ENCODE data around the gene STMN3.

STMN3 gene

DNA sequence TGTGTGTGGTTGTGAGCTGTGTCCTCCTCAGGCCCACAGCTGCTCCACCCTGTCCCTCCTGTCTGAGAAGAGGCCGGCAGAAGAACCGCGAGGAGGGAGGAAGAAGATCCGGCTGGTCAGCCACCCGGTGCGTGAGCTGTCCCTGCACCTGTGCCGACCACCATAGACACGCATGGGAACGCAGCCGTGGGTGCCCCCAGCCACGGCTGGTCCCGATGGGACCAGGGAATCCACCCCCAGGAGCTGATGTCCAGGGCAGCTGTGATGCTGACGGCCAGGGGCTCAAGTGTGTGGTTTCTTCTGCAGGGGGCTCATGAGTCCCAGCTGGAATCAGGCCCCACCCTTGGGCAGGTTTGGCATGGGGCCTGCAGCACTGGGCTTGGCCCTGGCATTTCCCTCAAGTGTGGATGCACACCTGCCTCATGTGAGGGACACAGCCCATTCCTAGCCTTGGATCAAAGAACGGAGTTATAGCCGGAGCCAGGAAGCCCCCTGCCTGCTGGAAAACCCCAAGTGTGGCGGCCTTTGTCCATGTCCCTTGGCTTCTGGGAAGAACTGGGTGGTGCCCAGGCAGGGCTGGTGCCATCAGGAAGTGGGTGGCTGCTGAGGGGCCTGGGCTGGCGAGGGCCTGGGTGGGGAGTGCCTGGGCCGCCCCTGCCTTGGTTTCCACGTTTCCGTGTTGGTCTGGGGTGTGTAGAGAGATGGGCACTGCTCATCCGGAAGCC lies 38.6 kb upstream of the STMN3 start:
- TF ChIP-seq, protein P1, sequence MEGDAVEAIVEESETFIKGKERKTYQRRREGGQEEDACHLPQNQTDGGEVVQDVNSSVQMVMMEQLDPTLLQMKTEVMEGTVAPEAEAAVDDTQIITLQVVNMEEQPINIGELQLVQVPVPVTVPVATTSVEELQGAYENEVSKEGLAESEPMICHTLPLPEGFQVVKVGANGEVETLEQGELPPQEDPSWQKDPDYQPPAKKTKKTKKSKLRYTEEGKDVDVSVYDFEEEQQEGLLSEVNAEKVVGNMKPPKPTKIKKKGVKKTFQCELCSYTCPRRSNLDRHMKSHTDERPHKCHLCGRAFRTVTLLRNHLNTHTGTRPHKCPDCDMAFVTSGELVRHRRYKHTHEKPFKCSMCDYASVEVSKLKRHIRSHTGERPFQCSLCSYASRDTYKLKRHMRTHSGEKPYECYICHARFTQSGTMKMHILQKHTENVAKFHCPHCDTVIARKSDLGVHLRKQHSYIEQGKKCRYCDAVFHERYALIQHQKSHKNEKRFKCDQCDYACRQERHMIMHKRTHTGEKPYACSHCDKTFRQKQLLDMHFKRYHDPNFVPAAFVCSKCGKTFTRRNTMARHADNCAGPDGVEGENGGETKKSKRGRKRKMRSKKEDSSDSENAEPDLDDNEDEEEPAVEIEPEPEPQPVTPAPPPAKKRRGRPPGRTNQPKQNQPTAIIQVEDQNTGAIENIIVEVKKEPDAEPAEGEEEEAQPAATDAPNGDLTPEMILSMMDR (IDR thresholded peaks at IDR 0.05; ENCODE audit: borderline replicate concordance, control extremely low read depth, extremely low read depth, insufficient read depth, missing control alignments): no peak
- no peak for DNase-seq (ENCODE audit: low spot score)
- in situ Hi-C loops (cut with MboI; ENCODE audit: low sequenced_read_pairs, unreplicated experiment): no loop called here

DNA sequence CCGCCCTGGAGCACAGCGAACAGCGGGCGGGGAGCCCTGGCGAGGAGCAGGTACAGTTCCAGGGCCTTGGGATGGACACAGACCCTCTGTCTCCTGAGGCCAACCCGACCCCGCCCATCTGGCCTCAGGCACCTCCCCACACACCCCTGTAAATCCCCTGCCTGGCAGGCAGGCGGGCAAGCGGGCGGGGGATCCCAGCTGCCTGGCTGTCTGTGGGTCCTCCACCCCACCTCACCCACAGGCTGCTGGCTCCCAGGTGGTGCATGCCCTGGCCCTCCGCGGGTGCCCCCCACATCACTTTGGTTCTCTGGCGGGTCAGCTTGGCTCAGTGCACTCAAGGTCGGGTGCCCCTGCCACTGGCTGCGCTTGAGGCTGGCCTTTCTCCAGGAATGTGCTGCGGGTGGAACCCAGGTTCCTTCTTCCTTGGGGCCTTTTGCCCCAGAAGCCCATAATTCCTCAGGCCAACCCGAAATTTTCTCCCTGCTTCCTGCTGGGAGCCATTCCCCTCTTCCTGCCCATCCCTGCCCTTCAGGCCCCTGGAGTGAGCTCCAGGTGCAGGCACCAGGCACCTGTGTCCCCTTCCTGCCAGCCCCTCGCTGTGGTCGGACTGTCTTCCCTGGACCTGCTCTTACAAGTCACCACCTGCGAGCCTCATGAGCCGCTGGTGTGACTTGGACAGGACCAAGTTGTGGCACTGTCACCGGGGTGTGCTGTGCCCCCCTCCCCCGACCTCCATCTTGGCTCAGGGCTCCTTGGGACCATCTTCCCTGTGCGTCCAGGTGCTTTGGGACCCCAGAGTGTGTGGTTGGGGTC lies 37.9 kb upstream of the STMN3 start:
- in situ Hi-C loops (cut with MboI; ENCODE audit: low sequenced_read_pairs, unreplicated experiment): no loop called here
- TF ChIP-seq, protein P1 (IDR thresholded peaks at IDR 0.05; ENCODE audit: borderline replicate concordance, control extremely low read depth, extremely low read depth, insufficient read depth, missing control alignments): no peak
- no peak for DNase-seq (ENCODE audit: low spot score)

DNA sequence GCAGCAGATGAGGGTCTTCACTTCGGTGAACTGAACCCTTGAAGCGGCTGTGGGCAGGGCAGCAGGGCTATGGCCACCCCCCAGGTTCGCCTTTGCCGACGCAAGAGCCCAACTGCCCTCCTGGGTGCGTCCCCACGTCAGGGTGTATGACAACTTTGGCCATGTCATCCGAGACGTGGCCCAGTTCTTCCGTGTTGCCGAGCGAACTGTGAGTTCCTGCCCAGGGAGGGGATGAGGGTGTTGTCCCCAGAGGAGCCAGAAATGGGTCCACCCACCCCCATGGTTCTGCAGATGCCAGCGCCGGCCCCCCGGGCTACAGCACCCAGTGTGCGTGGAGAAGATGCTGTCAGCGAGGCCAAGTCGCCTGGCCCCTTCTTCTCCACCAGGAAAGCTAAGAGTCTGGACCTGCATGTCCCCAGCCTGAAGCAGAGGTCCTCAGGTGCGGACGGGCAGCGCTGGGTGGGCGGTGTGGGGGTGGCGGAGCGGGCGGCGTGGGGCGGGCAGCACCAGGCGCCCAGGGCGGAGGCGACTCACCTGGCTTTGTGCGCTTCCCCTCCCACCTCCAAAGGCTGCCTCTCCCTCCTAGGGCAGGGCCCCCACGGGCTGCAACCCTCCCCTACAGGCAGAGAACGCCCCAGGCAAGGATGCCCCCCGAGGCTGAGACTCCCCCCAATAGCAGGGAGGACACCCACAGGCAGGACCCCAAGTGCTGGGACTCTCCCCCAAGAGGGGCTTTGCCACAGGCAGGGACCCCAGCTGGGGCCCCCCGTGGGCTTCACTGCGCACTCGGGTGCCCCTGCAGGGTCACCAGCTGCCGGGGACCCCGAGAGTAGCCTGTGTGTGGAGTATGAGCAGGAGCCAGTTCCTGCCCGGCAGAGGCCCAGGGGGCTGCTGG lies 37.0 kb upstream of the STMN3 start:
- TF ChIP-seq, protein P1 (IDR thresholded peaks at IDR 0.05; ENCODE audit: borderline replicate concordance, control extremely low read depth, extremely low read depth, insufficient read depth, missing control alignments): no peak
- no peak for DNase-seq (ENCODE audit: low spot score)
- in situ Hi-C loops (cut with MboI; ENCODE audit: low sequenced_read_pairs, unreplicated experiment): no loop called here

DNA sequence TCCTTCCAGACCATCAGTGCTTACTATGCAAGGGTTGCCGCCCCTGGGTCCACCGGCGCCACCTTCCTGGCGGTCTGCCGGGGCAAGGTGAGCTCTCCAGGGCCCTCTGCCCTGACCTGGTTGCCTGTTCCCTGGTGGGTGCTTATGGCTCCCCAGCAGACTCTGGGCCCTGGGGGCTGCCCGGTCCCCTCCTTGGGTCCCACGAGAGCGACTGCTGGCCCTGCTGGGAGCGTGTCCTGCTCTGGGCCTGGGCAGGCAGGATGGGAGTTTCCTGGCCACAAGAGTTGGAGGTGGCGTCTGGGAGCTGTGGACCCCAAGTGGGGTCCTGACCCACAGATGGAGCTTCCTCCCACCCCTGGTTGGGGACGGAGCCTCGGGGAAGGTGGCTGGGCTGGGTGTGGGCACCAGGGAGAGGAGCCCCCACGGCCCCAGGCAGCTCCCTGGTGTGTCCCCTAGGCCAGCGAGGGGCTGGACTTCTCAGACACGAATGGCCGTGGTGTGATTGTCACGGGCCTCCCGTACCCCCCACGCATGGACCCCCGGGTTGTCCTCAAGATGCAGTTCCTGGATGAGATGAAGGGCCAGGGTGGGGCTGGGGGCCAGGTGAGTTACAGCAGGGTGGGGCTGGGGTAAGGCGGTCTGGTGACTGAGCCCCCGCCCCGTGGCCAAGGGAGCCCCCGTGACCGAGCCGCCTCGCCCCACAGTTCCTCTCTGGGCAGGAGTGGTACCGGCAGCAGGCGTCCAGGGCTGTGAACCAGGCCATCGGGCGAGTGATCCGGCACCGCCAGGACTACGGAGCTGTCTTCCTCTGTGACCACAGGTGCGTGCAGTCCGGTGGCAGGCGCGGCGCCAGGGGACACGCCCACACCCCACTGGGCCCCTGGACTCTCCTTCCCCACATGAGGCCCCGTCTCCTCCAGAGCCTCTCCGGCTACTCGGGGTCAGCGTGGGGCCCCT lies 36.1 kb upstream of the STMN3 start:
- DNase-seq (ENCODE audit: low spot score): no peak
- in situ Hi-C loops (cut with MboI; ENCODE audit: low sequenced_read_pairs, unreplicated experiment): no loop called here
- TF ChIP-seq, protein P1 (IDR thresholded peaks at IDR 0.05; ENCODE audit: borderline replicate concordance, control extremely low read depth, extremely low read depth, insufficient read depth, missing control alignments): no peak

DNA sequence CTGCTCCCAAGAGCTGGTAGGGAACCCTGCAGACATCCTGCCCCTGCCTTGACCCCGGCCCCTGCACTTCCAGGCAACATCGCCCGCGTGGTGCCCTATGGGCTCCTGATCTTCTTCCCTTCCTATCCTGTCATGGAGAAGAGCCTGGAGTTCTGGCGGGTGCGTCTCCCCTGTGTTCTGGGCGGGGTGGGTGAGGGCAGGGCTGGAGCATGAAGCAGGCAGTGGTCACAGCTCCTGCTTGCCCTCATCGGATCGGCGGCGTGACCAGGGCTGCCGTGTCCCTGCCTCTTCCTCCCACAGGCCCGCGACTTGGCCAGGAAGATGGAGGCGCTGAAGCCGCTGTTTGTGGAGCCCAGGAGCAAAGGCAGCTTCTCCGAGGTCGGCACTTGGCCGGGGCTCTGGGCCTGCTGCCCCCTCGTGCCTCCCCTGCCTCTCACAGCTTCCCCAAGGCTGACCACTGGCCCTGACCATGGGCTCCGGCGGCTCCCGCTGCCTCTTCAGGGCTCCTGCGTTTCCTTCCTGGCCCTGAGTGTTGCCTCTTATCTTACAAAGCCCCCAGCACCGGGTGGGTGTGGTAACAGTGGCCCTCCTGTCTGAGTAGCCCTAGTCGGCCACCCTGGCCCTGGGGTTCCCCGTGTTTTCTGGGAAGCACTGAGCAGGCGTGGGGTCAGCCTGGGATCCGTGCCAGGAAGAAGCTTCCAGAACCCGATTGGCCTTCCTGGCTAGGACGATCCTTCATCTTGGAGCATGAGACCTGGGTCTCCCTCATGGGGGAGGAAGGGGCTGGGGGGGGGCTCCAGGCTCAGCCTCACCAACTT lies 35.2 kb upstream of the STMN3 start:
- TF ChIP-seq, protein P1 (IDR thresholded peaks at IDR 0.05; ENCODE audit: borderline replicate concordance, control extremely low read depth, extremely low read depth, insufficient read depth, missing control alignments): no peak
- DNase-seq (ENCODE audit: low spot score): no peak
- in situ Hi-C loops (cut with MboI; ENCODE audit: low sequenced_read_pairs, unreplicated experiment): no loop called here

Measured in GM13976 (cell line).